ENCODE measurements around the gene KIF12. TPM values are rescaled to one million over a fixed set of nuclear protein-coding genes. Genes with fewer than 3 reads are reported as not detected.

Gene KIF12
- total RNA-seq, 1 donor = not detected

DNA sequence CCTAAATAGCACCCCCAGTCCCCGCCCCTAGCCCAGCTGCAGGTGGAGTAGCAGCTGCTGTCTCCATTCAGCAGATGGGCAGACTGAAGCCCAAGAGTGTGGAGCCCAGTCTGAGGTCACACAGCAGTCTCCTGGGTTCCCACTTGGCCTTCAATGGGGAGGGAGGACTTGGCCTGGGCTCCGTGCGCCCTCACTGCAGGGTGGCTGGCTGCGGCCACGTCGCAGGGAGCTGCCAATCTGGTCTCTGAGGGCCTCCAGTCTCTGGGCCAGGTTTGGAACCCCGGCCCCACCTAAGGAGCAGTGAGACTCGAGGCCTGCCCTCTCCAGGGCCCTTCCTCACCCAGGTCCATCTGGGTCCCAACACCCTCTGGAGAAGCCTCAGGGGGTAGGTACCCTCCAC is 7.4 kb downstream of the KIF12 start:
- no peak overlapping the region for H3K4me3 ChIP-seq (ENCODE audit: low read depth, low read length)
- TF ChIP-seq, protein P1, sequence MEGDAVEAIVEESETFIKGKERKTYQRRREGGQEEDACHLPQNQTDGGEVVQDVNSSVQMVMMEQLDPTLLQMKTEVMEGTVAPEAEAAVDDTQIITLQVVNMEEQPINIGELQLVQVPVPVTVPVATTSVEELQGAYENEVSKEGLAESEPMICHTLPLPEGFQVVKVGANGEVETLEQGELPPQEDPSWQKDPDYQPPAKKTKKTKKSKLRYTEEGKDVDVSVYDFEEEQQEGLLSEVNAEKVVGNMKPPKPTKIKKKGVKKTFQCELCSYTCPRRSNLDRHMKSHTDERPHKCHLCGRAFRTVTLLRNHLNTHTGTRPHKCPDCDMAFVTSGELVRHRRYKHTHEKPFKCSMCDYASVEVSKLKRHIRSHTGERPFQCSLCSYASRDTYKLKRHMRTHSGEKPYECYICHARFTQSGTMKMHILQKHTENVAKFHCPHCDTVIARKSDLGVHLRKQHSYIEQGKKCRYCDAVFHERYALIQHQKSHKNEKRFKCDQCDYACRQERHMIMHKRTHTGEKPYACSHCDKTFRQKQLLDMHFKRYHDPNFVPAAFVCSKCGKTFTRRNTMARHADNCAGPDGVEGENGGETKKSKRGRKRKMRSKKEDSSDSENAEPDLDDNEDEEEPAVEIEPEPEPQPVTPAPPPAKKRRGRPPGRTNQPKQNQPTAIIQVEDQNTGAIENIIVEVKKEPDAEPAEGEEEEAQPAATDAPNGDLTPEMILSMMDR (IDR thresholded peaks at IDR 0.05; ENCODE audit: insufficient read depth, low read length) = no peak
- DNase-seq (ENCODE audit: low read depth) = no peak

DNA sequence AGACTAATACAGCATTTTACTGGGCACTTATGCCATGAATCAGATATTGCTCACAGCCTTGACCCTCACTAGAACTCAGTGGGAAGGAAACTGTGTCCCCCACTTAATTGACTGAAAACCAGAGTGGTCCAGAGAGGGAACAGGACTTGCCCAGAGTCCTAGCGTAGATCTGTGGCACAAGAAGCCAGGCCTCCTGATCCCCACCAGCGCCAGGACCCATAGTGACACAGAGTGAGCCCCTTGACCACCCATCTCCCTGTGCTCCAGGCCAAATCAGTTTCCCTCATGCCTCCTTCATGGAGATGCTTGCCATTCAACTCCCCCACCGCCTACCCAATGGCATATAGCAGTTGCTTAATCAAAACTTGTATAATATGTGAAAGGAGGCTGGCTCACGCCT is 8.3 kb downstream of the KIF12 start:
- H3K4me3 ChIP-seq (ENCODE audit: low read depth, low read length) = no peak overlapping the region
- TF ChIP-seq, protein P1 (IDR thresholded peaks at IDR 0.05; ENCODE audit: insufficient read depth, low read length) = no peak
- DNase-seq (ENCODE audit: low read depth) = no peak

DNA sequence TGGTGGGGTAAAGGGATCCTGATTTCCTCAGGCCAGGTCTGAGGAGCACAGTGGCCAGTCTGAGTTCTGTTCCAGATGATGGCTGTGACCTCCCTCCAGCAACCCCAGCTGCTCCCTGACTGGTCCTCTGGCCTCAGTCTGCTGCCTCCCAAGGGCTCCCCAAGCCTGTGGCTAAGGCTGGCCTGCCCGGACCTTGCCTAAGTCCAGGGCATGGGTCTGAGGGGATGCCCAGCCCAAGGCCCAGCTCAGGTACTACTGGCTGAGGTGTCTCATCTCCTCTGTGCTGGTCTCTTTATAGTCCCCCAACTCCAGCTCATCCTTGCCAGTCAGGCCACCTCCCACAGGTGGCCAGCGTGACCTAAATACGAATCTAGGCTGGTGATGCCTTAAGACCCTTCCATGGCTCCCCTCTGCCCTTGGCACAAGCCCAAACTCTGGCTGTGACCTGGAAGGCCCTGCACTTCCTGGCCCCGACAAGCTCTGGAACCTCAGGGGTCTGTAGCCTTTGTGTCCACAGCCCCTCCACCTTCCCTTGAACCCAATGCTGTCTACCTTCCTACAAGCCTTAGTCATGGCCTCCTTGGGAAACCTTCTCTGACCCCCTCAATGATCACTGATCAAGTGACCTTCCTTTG is 9.8 kb downstream of the KIF12 start:
- H3K4me3 ChIP-seq (ENCODE audit: low read depth, low read length) = no peak overlapping the region
- no peak for DNase-seq (ENCODE audit: low read depth)
- TF ChIP-seq, protein P1 (IDR thresholded peaks at IDR 0.05; ENCODE audit: insufficient read depth, low read length) = no peak

DNA sequence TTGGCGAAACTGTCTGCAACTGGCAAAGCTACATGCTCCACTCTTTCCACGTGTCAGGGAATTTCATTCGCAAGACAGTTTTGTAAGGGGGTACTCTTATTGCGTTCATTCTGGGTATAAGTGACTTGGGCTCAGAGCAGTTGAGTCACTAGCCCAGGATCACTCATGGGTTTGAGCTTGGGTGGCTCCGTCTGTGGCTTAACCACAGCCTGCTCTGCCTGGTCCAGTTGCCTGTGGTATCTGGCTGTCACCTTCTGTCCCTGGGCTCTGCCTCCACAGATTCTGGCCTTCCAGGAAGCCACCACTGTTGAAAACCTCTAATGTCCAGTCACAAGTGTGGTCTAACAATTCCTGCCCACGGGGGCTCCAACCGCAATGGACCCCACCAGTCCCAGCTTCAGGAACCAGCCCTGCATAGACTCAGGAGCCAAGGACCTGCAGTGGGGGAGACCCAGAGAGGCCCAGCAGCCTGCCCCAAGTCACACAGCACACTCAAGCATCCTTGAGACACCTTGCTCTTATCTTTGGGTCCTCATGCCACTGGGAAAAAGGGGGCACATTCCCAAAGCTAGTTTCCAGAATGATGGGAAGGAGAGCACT is 10.4 kb downstream of the KIF12 start:
- H3K4me3 ChIP-seq (ENCODE audit: low read depth, low read length) = no peak overlapping the region
- TF ChIP-seq, protein P1 (IDR thresholded peaks at IDR 0.05; ENCODE audit: insufficient read depth, low read length) = no peak
- no peak for DNase-seq (ENCODE audit: low read depth)

DNA sequence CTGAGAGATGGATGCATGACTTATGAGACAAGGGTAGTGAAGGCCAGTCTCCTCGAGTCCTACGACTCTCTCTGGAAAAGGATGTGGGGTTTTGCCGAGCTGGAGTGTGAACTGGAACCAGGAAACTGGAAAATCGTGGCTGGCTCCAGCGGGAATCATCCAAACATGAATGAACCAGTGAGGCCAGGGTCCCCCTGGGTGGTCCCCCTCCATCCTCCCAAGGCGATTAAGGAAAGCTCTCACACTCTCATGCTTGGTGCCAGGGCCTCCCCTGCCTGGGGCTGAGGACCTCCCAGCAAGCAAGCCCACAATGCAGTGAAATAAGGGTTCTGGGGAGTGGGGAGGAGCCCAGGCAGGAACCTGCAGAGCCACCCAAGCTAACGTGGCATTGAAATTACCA is 11.4 kb downstream of the KIF12 start:
- TF ChIP-seq, protein P1 (IDR thresholded peaks at IDR 0.05; ENCODE audit: insufficient read depth, low read length) = no peak
- H3K4me3 ChIP-seq (ENCODE audit: low read depth, low read length) = no peak overlapping the region
- no peak for DNase-seq (ENCODE audit: low read depth)

DNA sequence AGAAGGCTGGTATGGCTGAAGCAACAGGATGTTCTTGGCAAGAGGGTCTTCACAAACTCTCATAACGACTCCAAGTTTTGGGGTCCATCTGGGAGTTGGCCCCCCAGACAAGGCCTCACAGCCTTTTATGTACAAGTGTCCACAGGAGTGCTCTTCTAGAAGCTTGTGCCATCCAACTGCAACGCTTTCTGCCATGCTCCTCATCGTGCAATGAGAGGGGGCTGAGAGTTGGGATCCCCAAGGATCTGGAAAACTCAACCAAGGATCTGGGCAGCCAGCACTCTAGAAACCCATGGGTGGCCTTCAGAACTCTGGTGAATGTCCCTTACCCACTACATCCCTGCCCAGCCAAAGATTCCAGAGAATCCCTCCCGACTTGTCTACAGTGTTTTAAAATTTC is 12.5 kb downstream of the KIF12 start:
- TF ChIP-seq, protein P1 (IDR thresholded peaks at IDR 0.05; ENCODE audit: insufficient read depth, low read length) = no peak
- no peak overlapping the region for H3K4me3 ChIP-seq (ENCODE audit: low read depth, low read length)
- DNase-seq (ENCODE audit: low read depth) = no peak

DNA sequence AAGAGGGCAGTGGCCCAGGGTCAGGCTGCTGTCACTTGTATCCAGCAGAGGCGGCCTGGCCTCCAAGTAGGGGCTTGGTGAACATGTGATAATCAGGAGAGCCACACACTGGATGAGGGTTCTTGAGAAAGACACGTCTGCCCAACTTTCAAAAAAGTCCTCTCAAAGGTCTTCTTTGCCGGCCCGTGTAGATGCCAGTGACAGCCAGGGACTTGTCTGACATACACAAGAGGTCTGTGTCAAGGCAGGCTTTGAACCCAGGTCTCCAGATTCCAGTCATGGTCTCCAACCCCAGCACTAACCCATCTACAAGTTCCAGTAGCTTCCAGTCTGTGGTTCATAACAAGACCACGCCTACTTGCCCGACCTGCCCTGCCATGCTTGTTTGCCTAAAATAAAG is 13.1 kb downstream of the KIF12 start:
- no peak for DNase-seq (ENCODE audit: low read depth)
- H3K4me3 ChIP-seq (ENCODE audit: low read depth, low read length) = no peak overlapping the region
- TF ChIP-seq, protein P1 (IDR thresholded peaks at IDR 0.05; ENCODE audit: insufficient read depth, low read length) = no peak
